ENCODE data around the gene PLOD1.

Gene PLOD1

GRCh38 chr1:11960715-11961114, 26.2 kb downstream of the PLOD1 start:
- Histone ChIP-seq H3K9me3 (ENCODE audit: control insufficient read depth, insufficient read depth, low read depth, low read length) (no peaks in the 10 kb centered on the region), H3K27ac (ENCODE audit: low read depth, low read length) (no peak overlapping the region), H3K9ac (ENCODE audit: low read length) (no peak overlapping the region), H3K36me3 (ENCODE audit: control insufficient read depth, insufficient read depth, low read length) (peaks cover 73% of the 10 kb centered on the region), H3K4me3 (ENCODE audit: low read depth, low read length) (no peak overlapping the region), H3K27me3 (ENCODE audit: control insufficient read depth, insufficient read depth, low read length) (no peaks in the 10 kb centered on the region), H3K4me1 (ENCODE audit: control insufficient read depth, insufficient read depth, low read length) (no peaks in the 10 kb centered on the region)

- Histone ChIP-seq H3K4me3 (ENCODE audit: low read depth, low read length) (no peak overlapping the region), H3K27me3 (ENCODE audit: control insufficient read depth, insufficient read depth, low read length) (no peaks in the 10 kb centered on the region), H3K9ac (ENCODE audit: low read length) (no peak overlapping the region), H3K9me3 (ENCODE audit: control insufficient read depth, insufficient read depth, low read depth, low read length) (no peaks in the 10 kb centered on the region), H3K36me3 (ENCODE audit: control insufficient read depth, insufficient read depth, low read length) (peaks cover 75% of the 10 kb centered on the region), H3K27ac (ENCODE audit: low read depth, low read length) (no peak overlapping the region), H3K4me1 (ENCODE audit: control insufficient read depth, insufficient read depth, low read length) (no peaks in the 10 kb centered on the region)
These were observed 26.7 kb downstream of the PLOD1 start for GRCh38 chr1:11961230-11961629.

- H3K36me3 ChIP-seq (ENCODE audit: control insufficient read depth, insufficient read depth, low read length): peaks cover 62% of the 10 kb centered on the region
These were observed 29.1 kb downstream of the PLOD1 start for GRCh38 chr1:11963622-11964021.

GRCh38 chr1:11964656-11965055, 30.1 kb downstream of the PLOD1 start:
- H3K27me3 ChIP-seq (ENCODE audit: control insufficient read depth, insufficient read depth, low read length): no peaks in the 10 kb centered on the region
- H3K27ac ChIP-seq (ENCODE audit: low read depth, low read length): no peak overlapping the region
- H3K9ac ChIP-seq (ENCODE audit: low read length): no peak overlapping the region
- peaks cover 65% of the 10 kb centered on the region for H3K36me3 ChIP-seq (ENCODE audit: control insufficient read depth, insufficient read depth, low read length)
- no peaks in the 10 kb centered on the region for H3K9me3 ChIP-seq (ENCODE audit: control insufficient read depth, insufficient read depth, low read depth, low read length)
- no peaks in the 10 kb centered on the region for H3K4me1 ChIP-seq (ENCODE audit: control insufficient read depth, insufficient read depth, low read length)
- H3K4me3 ChIP-seq (ENCODE audit: low read depth, low read length): no peak overlapping the region

More at GRCh38 chr1:11963622-11964021, 29.1 kb downstream of the PLOD1 start:
- Histone ChIP-seq H3K9ac (ENCODE audit: low read length) (no peak overlapping the region), H3K27ac (ENCODE audit: low read depth, low read length) (no peak overlapping the region), H3K4me3 (ENCODE audit: low read depth, low read length) (no peak overlapping the region), H3K4me1 (ENCODE audit: control insufficient read depth, insufficient read depth, low read length) (no peaks in the 10 kb centered on the region), H3K9me3 (ENCODE audit: control insufficient read depth, insufficient read depth, low read depth, low read length) (no peaks in the 10 kb centered on the region), H3K27me3 (ENCODE audit: control insufficient read depth, insufficient read depth, low read length) (no peaks in the 10 kb centered on the region)

- Histone ChIP-seq H3K27ac (ENCODE audit: low read depth, low read length) (no peak overlapping the region), H3K36me3 (ENCODE audit: control insufficient read depth, insufficient read depth, low read length) (peaks cover 52% of the 10 kb centered on the region), H3K27me3 (ENCODE audit: control insufficient read depth, insufficient read depth, low read length) (no peaks in the 10 kb centered on the region), H3K4me1 (ENCODE audit: control insufficient read depth, insufficient read depth, low read length) (no peaks in the 10 kb centered on the region), H3K9me3 (ENCODE audit: control insufficient read depth, insufficient read depth, low read depth, low read length) (no peaks in the 10 kb centered on the region), H3K9ac (ENCODE audit: low read length) (no peak overlapping the region), H3K4me3 (ENCODE audit: low read depth, low read length) (no peak overlapping the region)
These were observed 32.6 kb downstream of the PLOD1 start for GRCh38 chr1:11967028-11967547.

GRCh38 chr1:11970441-11971185, 36.1 kb downstream of the PLOD1 start:
- Histone ChIP-seq H3K9ac (ENCODE audit: low read length) (no peak overlapping the region), H3K27me3 (ENCODE audit: control insufficient read depth, insufficient read depth, low read length) (no peaks in the 10 kb centered on the region), H3K36me3 (ENCODE audit: control insufficient read depth, insufficient read depth, low read length) (peaks cover 55% of the 10 kb centered on the region), H3K4me1 (ENCODE audit: control insufficient read depth, insufficient read depth, low read length) (no peaks in the 10 kb centered on the region), H3K9me3 (ENCODE audit: control insufficient read depth, insufficient read depth, low read depth, low read length) (no peaks in the 10 kb centered on the region), H3K4me3 (ENCODE audit: low read depth, low read length) (no peak overlapping the region), H3K27ac (ENCODE audit: low read depth, low read length) (no peak overlapping the region)

- no peak overlapping the region for H3K27ac ChIP-seq (ENCODE audit: low read depth, low read length)
- H3K4me3 ChIP-seq (ENCODE audit: low read depth, low read length): no peak overlapping the region
- H3K27me3 ChIP-seq (ENCODE audit: control insufficient read depth, insufficient read depth, low read length): no peaks in the 10 kb centered on the region
- H3K4me1 ChIP-seq (ENCODE audit: control insufficient read depth, insufficient read depth, low read length): peaks cover 6% of the 10 kb centered on the region; the same call in 1 of the 2 replicates
- H3K9ac ChIP-seq (ENCODE audit: low read length): no peak overlapping the region
- no peaks in the 10 kb centered on the region for H3K9me3 ChIP-seq (ENCODE audit: control insufficient read depth, insufficient read depth, low read depth, low read length)
- H3K36me3 ChIP-seq (ENCODE audit: control insufficient read depth, insufficient read depth, low read length): peaks cover 33% of the 10 kb centered on the region
These were observed 43.1 kb downstream of the PLOD1 start for GRCh38 chr1:11977625-11978024.

GRCh38 chr1:11978301-11978700, 43.8 kb downstream of the PLOD1 start:
- H3K9ac ChIP-seq (ENCODE audit: low read length): no peak overlapping the region
- no peaks in the 10 kb centered on the region for H3K9me3 ChIP-seq (ENCODE audit: control insufficient read depth, insufficient read depth, low read depth, low read length)
- peaks cover 36% of the 10 kb centered on the region for H3K36me3 ChIP-seq (ENCODE audit: control insufficient read depth, insufficient read depth, low read length)
- H3K4me1 ChIP-seq (ENCODE audit: control insufficient read depth, insufficient read depth, low read length): peaks cover 6% of the 10 kb centered on the region; the same call in 1 of the 2 replicates
- H3K27me3 ChIP-seq (ENCODE audit: control insufficient read depth, insufficient read depth, low read length): no peaks in the 10 kb centered on the region
- H3K27ac ChIP-seq (ENCODE audit: low read depth, low read length): no peak overlapping the region
- H3K4me3 ChIP-seq (ENCODE audit: low read depth, low read length): no peak overlapping the region

- Histone ChIP-seq H3K9me3 (ENCODE audit: control insufficient read depth, insufficient read depth, low read depth, low read length) (no peaks in the 10 kb centered on the region), H3K4me1 (ENCODE audit: control insufficient read depth, insufficient read depth, low read length) (peaks cover 6% of the 10 kb centered on the region; the same call in 1 of the 2 replicates), H3K36me3 (ENCODE audit: control insufficient read depth, insufficient read depth, low read length) (peaks cover 37% of the 10 kb centered on the region), H3K4me3 (ENCODE audit: low read depth, low read length) (peak overlapping the region; percentile 90), H3K27ac (ENCODE audit: low read depth, low read length) (no peak overlapping the region), H3K9ac (ENCODE audit: low read length) (peak overlapping the region; percentile 69), H3K27me3 (ENCODE audit: control insufficient read depth, insufficient read depth, low read length) (no peaks in the 10 kb centered on the region)
These were observed 44.7 kb downstream of the PLOD1 start for GRCh38 chr1:11979028-11979850.

GRCh38 chr1:11979851-11980675, 45.5 kb downstream of the PLOD1 start, which contains the start of gene MFN2:
Gene MFN2 (plus strand): TSS chr1:11980444. CDS start chr1:11989169, 8,725 bp downstream.
- Histone ChIP-seq H3K4me3 (ENCODE audit: low read depth, low read length) (peak within 1 kb of the TSS; percentile 90), H3K9ac (ENCODE audit: low read length) (peak within 1 kb of the TSS; percentile 91), H3K9me3 (ENCODE audit: control insufficient read depth, insufficient read depth, low read depth, low read length) (no peaks in the 10 kb centered on the region), H3K27ac (ENCODE audit: low read depth, low read length) (peak within 1 kb of the TSS; percentile 84), H3K4me1 (ENCODE audit: control insufficient read depth, insufficient read depth, low read length) (peaks cover 6% of the 10 kb centered on the region; the same call in 1 of the 2 replicates), H3K27me3 (ENCODE audit: control insufficient read depth, insufficient read depth, low read length) (no peaks in the 10 kb centered on the region), H3K36me3 (ENCODE audit: control insufficient read depth, insufficient read depth, low read length) (peaks cover 37% of the 10 kb centered on the region)
